BE2C (cell line): ENCODE results near the gene HNMT. TPM values are rescaled to one million over a fixed set of nuclear protein-coding genes. Genes with fewer than 3 reads are reported as not detected.
"Not testable (repeated sequence)": the region's sequence is repeated elsewhere in the genome, so short reads cannot be mapped to it uniquely, and the experiment has no call there.

Experiments used
- DNase-seq: peaks from one replicate; pipeline ENCODE4 v3.0.0-alpha.2; 2020
- H3K27me3 ChIP-seq: fragments of 250-450 bp; sonication (Bioruptor Pico); 2 replicates; pipeline ENCODE4 v1.5.1; 2020; ENCODE audit warnings: mild to moderate bottlenecking
- H3K36me3 ChIP-seq: fragments of 250-450 bp; sonication (Bioruptor Pico); 2 replicates; pipeline ENCODE4 v1.5.1; 2020; ENCODE audit warnings: mild to moderate bottlenecking
- H3K4me1 ChIP-seq: fragments of 250-450 bp; sonication (Bioruptor Pico); 2 replicates; pipeline ENCODE4 v1.5.1; 2020
- H3K4me3 ChIP-seq: 2 replicates; pipeline ENCODE4 v1.5.1; 2011; ENCODE audit warnings: low read depth, low read length
- H3K9me3 ChIP-seq: fragments of 250-450 bp; sonication (Bioruptor Pico); 2 replicates; pipeline ENCODE4 v1.5.1; 2020
- polyA plus RNA-seq: library from polyadenylated mRNA; unstranded; fragments of >200 nt; gene quantifications from one replicate; pipeline ENCODE4 v1.2.1, GENCODE V29; 2012; ENCODE audit warnings: low read depth, missing spikeins; ENCODE audit not compliant: insufficient read length, insufficient read depth
- TF ChIP-seq, protein P1 (sequence below): IDR thresholded peaks from 2 replicates; pipeline ENCODE4 v1.5.1; 2012; ENCODE audit warnings: mild to moderate bottlenecking, low read depth, low read length

Gene HNMT
- polyA plus RNA-seq: 0.96 TPM

DNA sequence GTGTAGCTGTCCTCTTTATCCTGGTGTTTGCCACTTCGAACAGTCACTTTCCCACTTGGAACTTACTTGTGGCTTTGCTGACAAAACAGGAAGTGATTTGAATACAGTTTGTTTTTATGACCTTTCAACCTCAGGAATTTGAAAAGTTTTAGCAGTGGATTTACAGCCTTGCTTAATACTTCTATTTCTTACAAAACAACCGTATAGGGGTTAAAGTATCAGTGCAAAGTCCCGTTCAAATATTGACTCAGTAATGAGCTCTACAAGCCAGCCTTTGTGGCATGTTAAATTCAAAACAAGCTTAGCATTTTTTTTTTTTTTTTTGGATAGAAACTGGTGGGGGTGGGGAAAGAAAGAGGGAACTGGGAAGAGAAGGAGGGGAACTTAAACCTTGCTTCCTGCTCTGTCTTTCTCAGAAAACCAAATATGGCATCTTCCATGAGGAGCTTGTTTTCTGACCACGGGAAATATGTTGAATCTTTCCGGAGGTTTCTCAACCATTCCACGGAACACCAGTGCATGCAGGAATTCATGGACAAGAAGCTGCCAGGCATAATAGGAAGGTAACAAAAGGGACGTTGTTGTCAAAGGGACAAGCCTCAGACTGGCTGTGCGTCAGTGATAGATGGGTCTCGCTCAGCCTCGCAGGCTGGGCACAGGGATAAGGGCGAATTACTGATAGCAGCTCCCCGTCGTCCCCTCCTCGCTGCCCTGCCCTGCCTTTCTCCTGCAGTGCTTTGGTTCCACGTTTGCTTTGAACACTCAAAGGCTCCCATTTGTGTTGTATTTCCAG is at the start of gene HNMT:
Gene HNMT (plus strand): TSS at position 408 of the 793 bp plus-strand sequence. CDS start 19 bp downstream, at position 427.
- 0 out of 2 replicates have a peak, but pooled peaks cover 5% of the 10 kb centered on the region for H3K4me1 ChIP-seq
- H3K9me3 ChIP-seq: no peaks in the 10 kb centered on the region
- H3K36me3 ChIP-seq: no peaks in the 10 kb centered on the region
- peaks cover 4% of the 10 kb centered on the region; the same call in 1 of the 2 replicates for H3K27me3 ChIP-seq
- TF ChIP-seq, protein P1, sequence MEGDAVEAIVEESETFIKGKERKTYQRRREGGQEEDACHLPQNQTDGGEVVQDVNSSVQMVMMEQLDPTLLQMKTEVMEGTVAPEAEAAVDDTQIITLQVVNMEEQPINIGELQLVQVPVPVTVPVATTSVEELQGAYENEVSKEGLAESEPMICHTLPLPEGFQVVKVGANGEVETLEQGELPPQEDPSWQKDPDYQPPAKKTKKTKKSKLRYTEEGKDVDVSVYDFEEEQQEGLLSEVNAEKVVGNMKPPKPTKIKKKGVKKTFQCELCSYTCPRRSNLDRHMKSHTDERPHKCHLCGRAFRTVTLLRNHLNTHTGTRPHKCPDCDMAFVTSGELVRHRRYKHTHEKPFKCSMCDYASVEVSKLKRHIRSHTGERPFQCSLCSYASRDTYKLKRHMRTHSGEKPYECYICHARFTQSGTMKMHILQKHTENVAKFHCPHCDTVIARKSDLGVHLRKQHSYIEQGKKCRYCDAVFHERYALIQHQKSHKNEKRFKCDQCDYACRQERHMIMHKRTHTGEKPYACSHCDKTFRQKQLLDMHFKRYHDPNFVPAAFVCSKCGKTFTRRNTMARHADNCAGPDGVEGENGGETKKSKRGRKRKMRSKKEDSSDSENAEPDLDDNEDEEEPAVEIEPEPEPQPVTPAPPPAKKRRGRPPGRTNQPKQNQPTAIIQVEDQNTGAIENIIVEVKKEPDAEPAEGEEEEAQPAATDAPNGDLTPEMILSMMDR: no peak
- peak within 1 kb of the TSS; percentile 41 for H3K4me3 ChIP-seq
- DNase-seq: peak; percentile 62

DNA sequence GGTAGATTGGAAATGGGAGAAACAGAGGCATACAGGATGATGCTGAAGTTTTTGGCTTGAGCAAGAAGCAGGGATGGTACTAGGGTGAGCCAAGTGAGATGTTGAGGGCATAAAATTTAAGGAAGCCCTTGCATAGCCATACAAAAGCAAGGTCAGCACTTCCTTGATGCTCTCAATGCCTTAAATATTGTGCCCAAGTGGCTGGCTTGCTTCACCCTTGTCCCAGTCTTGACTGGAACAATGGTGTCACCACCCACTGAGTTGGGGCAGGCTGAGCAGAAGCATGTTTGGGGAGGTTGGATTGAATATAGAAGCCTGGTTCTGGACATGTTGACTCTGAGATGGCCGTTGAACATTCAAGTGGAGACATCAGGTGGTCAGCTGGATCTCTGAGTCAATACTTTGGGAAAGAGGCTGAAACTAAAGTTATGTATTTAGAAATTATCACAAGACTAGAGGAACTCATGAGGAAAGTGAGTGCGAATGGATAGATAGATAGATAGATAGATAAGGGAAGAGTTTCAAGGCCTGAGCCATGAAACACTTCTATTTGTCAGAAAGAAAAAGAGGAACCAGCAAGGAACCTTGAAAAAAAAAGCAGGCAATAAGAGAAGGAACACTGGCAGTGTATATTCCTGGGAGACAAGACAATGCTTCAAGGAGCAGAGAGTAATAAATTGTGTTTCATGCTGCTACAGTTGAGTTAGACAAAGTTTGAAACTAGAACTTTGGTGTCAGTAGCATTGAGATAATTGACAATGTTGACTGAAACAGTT is 43.0 kb upstream of the HNMT start:
- no peaks in the 10 kb centered on the region for H3K4me1 ChIP-seq
- no peaks in the 10 kb centered on the region for H3K27me3 ChIP-seq
- H3K9me3 ChIP-seq: no peaks in the 10 kb centered on the region
- DNase-seq: no peak
- H3K4me3 ChIP-seq: no peak overlapping the region
- TF ChIP-seq, protein P1: no peak
- H3K36me3 ChIP-seq: no peaks in the 10 kb centered on the region

DNA sequence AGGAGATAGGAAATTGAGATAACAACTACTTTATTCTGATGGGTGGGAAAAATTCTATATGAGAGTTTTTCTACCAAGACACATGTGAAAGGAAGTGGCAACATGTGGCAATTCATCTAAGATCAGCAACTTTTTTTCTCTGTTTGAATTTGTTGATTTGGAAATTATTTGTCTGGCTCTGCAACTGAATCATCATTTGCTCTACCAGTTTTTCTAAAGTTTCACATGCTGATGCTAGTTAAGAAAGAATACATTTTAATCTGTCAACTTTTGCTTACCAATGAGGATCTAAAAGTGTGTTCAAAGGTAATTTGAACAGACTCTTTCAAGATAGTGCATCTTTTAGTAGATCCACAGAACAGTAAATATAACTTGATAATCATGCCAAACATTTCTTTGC is 42.1 kb upstream of the HNMT start:
- DNase-seq, H3K36me3 ChIP-seq, H3K9me3 ChIP-seq, H3K27me3 ChIP-seq, H3K4me1 ChIP-seq, H3K4me3 ChIP-seq: not testable (repeated sequence)

DNA sequence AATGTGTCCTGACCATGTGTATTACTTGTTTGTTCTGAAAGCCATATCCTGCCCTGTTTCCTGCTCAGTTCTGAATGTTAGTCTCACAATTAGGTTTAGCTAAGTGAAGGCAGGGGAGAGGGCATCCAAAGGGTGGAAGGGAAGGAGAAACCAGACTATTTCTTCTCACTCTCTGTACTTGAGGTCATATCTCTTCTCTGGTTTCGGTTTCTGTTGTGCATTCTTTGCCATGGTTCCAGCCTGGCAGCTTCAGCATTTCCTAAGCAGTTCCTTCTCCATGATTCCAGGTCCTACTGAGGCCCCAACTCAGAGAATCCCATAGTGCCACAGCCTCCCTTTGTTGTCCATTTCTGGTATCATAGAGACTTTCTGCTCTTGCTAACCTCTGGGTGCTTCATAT is 40.3 kb upstream of the HNMT start:
- TF ChIP-seq, protein P1: no peak
- DNase-seq: no peak
- no peaks in the 10 kb centered on the region for H3K4me1 ChIP-seq
- H3K36me3 ChIP-seq: no peaks in the 10 kb centered on the region
- H3K27me3 ChIP-seq: no peaks in the 10 kb centered on the region
- no peak overlapping the region for H3K4me3 ChIP-seq
- no peaks in the 10 kb centered on the region for H3K9me3 ChIP-seq

DNA sequence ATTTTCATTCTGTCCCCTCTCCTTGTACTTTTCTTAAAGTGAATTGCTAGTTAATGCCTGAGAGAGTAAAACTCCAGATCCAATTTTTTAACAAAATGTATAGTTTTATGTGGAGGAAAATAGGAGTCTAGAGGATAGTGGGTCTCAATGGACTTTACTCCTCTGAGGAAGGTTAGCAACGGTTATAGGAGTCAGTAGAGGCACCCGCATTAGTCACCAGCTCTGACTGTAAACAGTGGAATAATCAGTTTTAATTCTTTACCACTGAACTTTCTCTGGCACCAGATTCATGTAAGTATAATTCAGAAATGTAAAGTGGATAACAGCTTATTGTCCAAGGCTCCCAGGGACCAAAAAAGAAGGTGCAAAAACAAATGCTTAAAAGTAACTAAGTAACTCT is 38.7 kb upstream of the HNMT start:
- Histone ChIP-seq H3K9me3 (no peaks in the 10 kb centered on the region), H3K4me1 (no peaks in the 10 kb centered on the region), H3K4me3 (no peak overlapping the region), H3K36me3 (no peaks in the 10 kb centered on the region), H3K27me3 (no peaks in the 10 kb centered on the region)
- TF ChIP-seq, protein P1: no peak
- no peak for DNase-seq

DNA sequence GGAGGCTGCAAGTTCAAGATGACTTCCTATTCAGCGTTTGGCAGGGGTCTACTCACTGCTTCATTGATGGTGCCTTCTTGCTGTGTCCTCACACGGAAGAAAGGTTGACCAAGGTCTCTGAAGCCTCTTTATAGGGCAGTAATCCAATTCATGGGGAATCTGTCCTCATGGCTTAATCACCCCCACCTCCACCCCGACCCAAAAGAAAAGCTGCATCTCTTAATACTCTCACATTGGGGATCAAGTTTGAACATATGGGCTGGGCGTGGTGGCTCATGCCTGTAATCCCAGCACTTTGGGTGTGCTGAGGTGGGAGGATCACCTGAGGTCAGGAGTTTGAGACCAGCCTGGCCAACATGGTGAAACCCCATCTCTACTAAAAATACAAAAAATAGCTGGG is 36.4 kb upstream of the HNMT start:
- no peaks in the 10 kb centered on the region for H3K27me3 ChIP-seq
- no peaks in the 10 kb centered on the region for H3K9me3 ChIP-seq
- H3K4me3 ChIP-seq: no peak overlapping the region
- no peaks in the 10 kb centered on the region for H3K36me3 ChIP-seq
- no peak for DNase-seq
- no peaks in the 10 kb centered on the region for H3K4me1 ChIP-seq
- TF ChIP-seq, protein P1: no peak
